ENCODE results near the gene ALOX12. TPM values are rescaled to one million over a fixed set of nuclear protein-coding genes. Genes with fewer than 3 reads are reported as not detected.
"Not testable (repeated sequence)": the region's sequence is repeated elsewhere in the genome, so short reads cannot be mapped to it uniquely, and the experiment has no call there.

ALOX12 gene
- polyA plus RNA-seq, 1 of the 3 experiments (the other 2 are of a cell fraction) = not detected

DNA sequence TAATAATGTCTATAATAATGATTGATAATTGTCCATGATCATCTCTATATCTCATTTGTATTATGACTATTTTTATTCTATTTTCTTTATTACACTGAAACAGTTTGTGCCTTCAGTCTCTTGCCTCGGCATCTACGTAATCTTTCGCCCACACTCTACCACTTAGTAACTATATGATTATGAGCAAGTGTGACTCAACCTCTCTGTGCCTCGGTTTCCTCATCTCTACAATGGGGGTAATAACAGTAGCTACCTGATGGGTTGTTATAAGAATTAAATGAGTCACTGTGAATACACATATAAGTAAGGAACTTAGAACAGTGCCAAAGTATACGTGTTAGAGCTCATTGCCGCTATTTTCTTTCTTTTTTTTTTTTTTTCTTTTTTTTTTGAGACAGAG is 51.7 kb downstream of the ALOX12 start (continued):
- TF ChIP-seq, protein P1, sequence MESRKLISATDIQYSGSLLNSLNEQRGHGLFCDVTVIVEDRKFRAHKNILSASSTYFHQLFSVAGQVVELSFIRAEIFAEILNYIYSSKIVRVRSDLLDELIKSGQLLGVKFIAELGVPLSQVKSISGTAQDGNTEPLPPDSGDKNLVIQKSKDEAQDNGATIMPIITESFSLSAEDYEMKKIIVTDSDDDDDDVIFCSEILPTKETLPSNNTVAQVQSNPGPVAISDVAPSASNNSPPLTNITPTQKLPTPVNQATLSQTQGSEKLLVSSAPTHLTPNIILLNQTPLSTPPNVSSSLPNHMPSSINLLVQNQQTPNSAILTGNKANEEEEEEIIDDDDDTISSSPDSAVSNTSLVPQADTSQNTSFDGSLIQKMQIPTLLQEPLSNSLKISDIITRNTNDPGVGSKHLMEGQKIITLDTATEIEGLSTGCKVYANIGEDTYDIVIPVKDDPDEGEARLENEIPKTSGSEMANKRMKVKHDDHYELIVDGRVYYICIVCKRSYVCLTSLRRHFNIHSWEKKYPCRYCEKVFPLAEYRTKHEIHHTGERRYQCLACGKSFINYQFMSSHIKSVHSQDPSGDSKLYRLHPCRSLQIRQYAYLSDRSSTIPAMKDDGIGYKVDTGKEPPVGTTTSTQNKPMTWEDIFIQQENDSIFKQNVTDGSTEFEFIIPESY (IDR thresholded peaks at IDR 0.05; ENCODE audit: borderline replicate concordance, low read depth) = no peak
- TF ChIP-seq MEF2A (IDR thresholded peaks at IDR 0.05; ENCODE audit: borderline replicate concordance, low read depth) (no peak), YY1 (IDR thresholded peaks at IDR 0.05; ENCODE audit: low read depth) (no peak), JUND (IDR thresholded peaks at IDR 0.05) (no peak), SMC3 (IDR thresholded peaks at IDR 0.05; ENCODE audit: low read depth, low read length) (no peak), EP300 (IDR thresholded peaks at IDR 0.05; ENCODE audit: borderline replicate concordance in 1 of 2, low read depth in 1 of 2, low read length in 1 of 2) (no peak)
- TF ChIP-seq, protein P2, sequence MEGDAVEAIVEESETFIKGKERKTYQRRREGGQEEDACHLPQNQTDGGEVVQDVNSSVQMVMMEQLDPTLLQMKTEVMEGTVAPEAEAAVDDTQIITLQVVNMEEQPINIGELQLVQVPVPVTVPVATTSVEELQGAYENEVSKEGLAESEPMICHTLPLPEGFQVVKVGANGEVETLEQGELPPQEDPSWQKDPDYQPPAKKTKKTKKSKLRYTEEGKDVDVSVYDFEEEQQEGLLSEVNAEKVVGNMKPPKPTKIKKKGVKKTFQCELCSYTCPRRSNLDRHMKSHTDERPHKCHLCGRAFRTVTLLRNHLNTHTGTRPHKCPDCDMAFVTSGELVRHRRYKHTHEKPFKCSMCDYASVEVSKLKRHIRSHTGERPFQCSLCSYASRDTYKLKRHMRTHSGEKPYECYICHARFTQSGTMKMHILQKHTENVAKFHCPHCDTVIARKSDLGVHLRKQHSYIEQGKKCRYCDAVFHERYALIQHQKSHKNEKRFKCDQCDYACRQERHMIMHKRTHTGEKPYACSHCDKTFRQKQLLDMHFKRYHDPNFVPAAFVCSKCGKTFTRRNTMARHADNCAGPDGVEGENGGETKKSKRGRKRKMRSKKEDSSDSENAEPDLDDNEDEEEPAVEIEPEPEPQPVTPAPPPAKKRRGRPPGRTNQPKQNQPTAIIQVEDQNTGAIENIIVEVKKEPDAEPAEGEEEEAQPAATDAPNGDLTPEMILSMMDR (IDR thresholded peaks at IDR 0.05) = no peak

DNA sequence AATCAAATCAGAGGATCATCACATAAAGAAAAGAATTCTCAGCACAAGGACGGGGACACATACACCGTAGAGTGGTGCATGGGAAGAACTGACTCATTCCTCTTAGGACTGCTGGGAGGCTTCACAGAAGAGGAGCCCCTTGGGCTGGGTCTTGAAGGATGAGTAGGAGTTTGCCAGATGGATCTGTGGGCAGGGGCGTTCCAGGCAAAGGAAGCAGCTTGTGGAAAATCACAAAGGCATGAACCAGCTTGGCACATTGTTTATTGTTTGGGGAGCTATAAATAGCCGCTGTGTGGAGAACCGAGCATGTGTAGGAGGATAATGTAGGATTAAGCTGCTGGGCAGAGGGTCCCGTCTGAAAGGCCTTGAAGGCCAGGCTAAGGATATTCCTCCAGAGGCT is 53.1 kb downstream of the ALOX12 start:
- Histone ChIP-seq H3K27ac (ENCODE audit: low read depth in 2 of 2, low read length in 1 of 2) (no peak overlapping the region), H3K79me2 (ENCODE audit: insufficient read depth) (no peaks in the 10 kb centered on the region), H3K9ac (no peak overlapping the region), H3K4me3 (ENCODE audit: low read depth in 2 of 2, low read length in 1 of 2) (no peak overlapping the region), H3K4me1 (ENCODE audit: control insufficient read depth in 1 of 2, insufficient read depth in 2 of 2, low read depth in 1 of 2, low read length in 1 of 2) (peaks cover 0 to 6% of the 10 kb centered on the region in 2 experiments; a peak in 1 of 4 replicates), H3F3A (replicated peaks; ENCODE audit: insufficient read depth) (peaks cover 4% of the 10 kb centered on the region), H2AFZ (ENCODE audit: low read depth) (no peak overlapping the region), H3K4me2 (no peak overlapping the region), H3K9me2 (no peaks in the 10 kb centered on the region), H3K27me3 (ENCODE audit: insufficient read depth) (peaks cover 31% of the 10 kb centered on the region), H3K36me3 (replicated peaks in 1 of 2; ENCODE audit: control insufficient read depth in 1 of 2, insufficient read depth in 2 of 2, low read length in 1 of 2) (no peaks in the 10 kb centered on the region), H4K20me1 (ENCODE audit: insufficient read depth) (no peaks in the 10 kb centered on the region), H3K9me3 (no peaks in the 10 kb centered on the region)
- WGBS (ENCODE audit: low lambda C conversion rate) = 50% methylated on average over 6 of the region's 6 CpGs
- ChIA-PET CTCF (interaction anchor here (1.2 to 20.1 kb wide), 3 partner anchors 91 to 248 kb away, joined by 6 to 502 read pairs (median 217); partner anchors contain the start of gene ASGR1), POLR2A (no interaction called here)
- no peak for DNase-seq
- TF ChIP-seq, protein P3, sequence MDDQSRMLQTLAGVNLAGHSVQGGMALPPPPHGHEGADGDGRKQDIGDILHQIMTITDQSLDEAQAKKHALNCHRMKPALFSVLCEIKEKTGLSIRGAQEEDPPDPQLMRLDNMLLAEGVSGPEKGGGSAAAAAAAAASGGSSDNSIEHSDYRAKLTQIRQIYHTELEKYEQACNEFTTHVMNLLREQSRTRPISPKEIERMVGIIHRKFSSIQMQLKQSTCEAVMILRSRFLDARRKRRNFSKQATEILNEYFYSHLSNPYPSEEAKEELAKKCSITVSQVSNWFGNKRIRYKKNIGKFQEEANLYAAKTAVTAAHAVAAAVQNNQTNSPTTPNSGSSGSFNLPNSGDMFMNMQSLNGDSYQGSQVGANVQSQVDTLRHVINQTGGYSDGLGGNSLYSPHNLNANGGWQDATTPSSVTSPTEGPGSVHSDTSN (IDR thresholded peaks at IDR 0.05) = no peak
- TF ChIP-seq MEF2A (IDR thresholded peaks at IDR 0.05; ENCODE audit: borderline replicate concordance, low read depth) (no peak), EZH2phosphoT487 (IDR thresholded peaks at IDR 0.05; ENCODE audit: borderline replicate concordance, low read depth) (no peak), GABPA (IDR thresholded peaks at IDR 0.05; ENCODE audit: low read depth) (no peak), RFX5 (IDR thresholded peaks at IDR 0.05; ENCODE audit: low read length) (no peak), CHD2 (IDR thresholded peaks at IDR 0.05; ENCODE audit: low read length, partially characterized antibody) (no peak), TCF12 (IDR thresholded peaks at IDR 0.05) (no peak)
- TF ChIP-seq, protein P1 (IDR thresholded peaks at IDR 0.05; ENCODE audit: borderline replicate concordance, low read depth) = no peak
- TF ChIP-seq, protein P4, sequence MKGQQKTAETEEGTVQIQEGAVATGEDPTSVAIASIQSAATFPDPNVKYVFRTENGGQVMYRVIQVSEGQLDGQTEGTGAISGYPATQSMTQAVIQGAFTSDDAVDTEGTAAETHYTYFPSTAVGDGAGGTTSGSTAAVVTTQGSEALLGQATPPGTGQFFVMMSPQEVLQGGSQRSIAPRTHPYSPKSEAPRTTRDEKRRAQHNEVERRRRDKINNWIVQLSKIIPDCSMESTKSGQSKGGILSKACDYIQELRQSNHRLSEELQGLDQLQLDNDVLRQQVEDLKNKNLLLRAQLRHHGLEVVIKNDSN (IDR thresholded peaks at IDR 0.05; ENCODE audit: borderline replicate concordance, low read depth) = no peak

DNA sequence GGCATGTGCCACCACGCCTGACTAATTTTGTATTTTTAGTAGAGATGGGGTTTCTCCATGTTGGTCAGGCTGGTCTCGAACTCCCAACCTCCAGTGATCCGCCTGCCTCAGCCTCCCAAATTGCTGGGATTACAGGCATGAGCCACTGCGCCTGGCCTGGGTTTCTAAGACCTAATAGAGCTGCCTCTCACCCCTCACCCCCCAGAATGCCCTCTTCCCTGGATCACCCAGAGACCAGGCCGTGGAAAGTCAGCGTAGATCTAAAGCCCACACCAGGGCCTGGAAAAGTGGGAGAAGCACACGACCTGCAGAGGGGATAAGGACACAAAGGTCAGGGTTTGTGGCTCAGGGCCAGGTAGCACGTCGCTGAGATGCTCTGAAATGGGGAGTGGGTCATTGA is 54.7 kb downstream of the ALOX12 start:
- H3K27me3 ChIP-seq (ENCODE audit: insufficient read depth) = peaks cover 25% of the 10 kb centered on the region
- not testable (repeated sequence) for H3F3A ChIP-seq (replicated peaks; ENCODE audit: insufficient read depth); H3K4me2 ChIP-seq; H3K79me2 ChIP-seq (ENCODE audit: insufficient read depth); H3K9ac ChIP-seq; H3K4me3 ChIP-seq (ENCODE audit: low read depth in 2 of 2, low read length in 1 of 2); H3K27ac ChIP-seq (ENCODE audit: low read depth in 2 of 2, low read length in 1 of 2); H3K36me3 ChIP-seq (replicated peaks in 1 of 2; ENCODE audit: control insufficient read depth in 1 of 2, insufficient read depth in 2 of 2, low read length in 1 of 2); H3K9me2 ChIP-seq; H2AFZ ChIP-seq (ENCODE audit: low read depth); H4K20me1 ChIP-seq (ENCODE audit: insufficient read depth); H3K9me3 ChIP-seq; DNase-seq; H3K4me1 ChIP-seq (ENCODE audit: control insufficient read depth in 1 of 2, insufficient read depth in 2 of 2, low read depth in 1 of 2, low read length in 1 of 2)
- POLR2A ChIA-PET = interaction anchor here (0.8 kb wide), 1 partner anchor 86 kb away, joined by 3 read pairs; no protein-coding TSS in a partner anchor
- 49% methylated on average over 7 of the region's 9 CpGs for WGBS (ENCODE audit: low lambda C conversion rate)
- CTCF ChIA-PET = interaction anchor here (0.7 to 20.1 kb wide), 8 partner anchors 8 to 246 kb away, joined by 3 to 502 read pairs (median 5); partner anchors contain the start of gene ASGR1
